ENCODE data around the gene VPS16.
"Not testable (repeated sequence)": the region's sequence is repeated elsewhere in the genome, so short reads cannot be mapped to it uniquely, and the experiment has no call there.

Gene VPS16

GRCh38 chr20:2799688-2800520 lies 40.6 kb upstream of the VPS16 start:
- DNase-seq (ENCODE audit: low read depth), result peak; percentile 6
- Histone ChIP-seq H3K36me3 (ENCODE audit: control insufficient read depth, insufficient read depth, low read length, severe bottlenecking) (no peaks in the 10 kb centered on the region), H3K4me3 (ENCODE audit: low read length) (peak overlapping the region; percentile 78), H3K4me1 (ENCODE audit: control insufficient read depth, insufficient read depth, low read length) (peaks cover 21% of the 10 kb centered on the region), H3K27me3 (replicated peaks; ENCODE audit: control insufficient read depth, insufficient read depth, low read length) (peaks cover 22% of the 10 kb centered on the region), H3K9ac (ENCODE audit: low read length) (peak overlapping the region; percentile 82), H3K9me3 (ENCODE audit: control insufficient read depth, low read length) (no peaks in the 10 kb centered on the region)

- peaks cover 28% of the 10 kb centered on the region for H3K27me3 ChIP-seq (replicated peaks; ENCODE audit: control insufficient read depth, insufficient read depth, low read length)
- DNase-seq (ENCODE audit: low read depth), result peak; percentile 6
- H3K9me3 ChIP-seq (ENCODE audit: control insufficient read depth, low read length), result no peaks in the 10 kb centered on the region
- H3K4me3 ChIP-seq (ENCODE audit: low read length), result peak within 1 kb of the TSS; percentile 78
- peak within 1 kb of the TSS; percentile 82 for H3K9ac ChIP-seq (ENCODE audit: low read length)
- peaks cover 27% of the 10 kb centered on the region for H3K4me1 ChIP-seq (ENCODE audit: control insufficient read depth, insufficient read depth, low read length)
- no peaks in the 10 kb centered on the region for H3K36me3 ChIP-seq (ENCODE audit: control insufficient read depth, insufficient read depth, low read length, severe bottlenecking)
Observed at GRCh38 chr20:2800521-2801285, 39.8 kb upstream of the VPS16 start, which contains the start of gene CPXM1. TSS of gene CPXM1 (minus strand) at chr20:2800627. CDS start at chr20:2800572, 55 bp downstream.

- H3K9me3 ChIP-seq (ENCODE audit: control insufficient read depth, low read length), result no peaks in the 10 kb centered on the region
- no peak overlapping the region for H3K9ac ChIP-seq (ENCODE audit: low read length)
- peaks cover 27% of the 10 kb centered on the region for H3K4me1 ChIP-seq (ENCODE audit: control insufficient read depth, insufficient read depth, low read length)
- H3K27me3 ChIP-seq (replicated peaks; ENCODE audit: control insufficient read depth, insufficient read depth, low read length), result peaks cover 34% of the 10 kb centered on the region
- H3K4me3 ChIP-seq (ENCODE audit: low read length), result no peak overlapping the region
- no peak for DNase-seq (ENCODE audit: low read depth)
- no peaks in the 10 kb centered on the region for H3K36me3 ChIP-seq (ENCODE audit: control insufficient read depth, insufficient read depth, low read length, severe bottlenecking)
Observed at GRCh38 chr20:2801286-2801728, 39.2 kb upstream of the VPS16 start.

- Histone ChIP-seq H3K9me3 (ENCODE audit: control insufficient read depth, low read length) (no peaks in the 10 kb centered on the region), H3K27me3 (replicated peaks; ENCODE audit: control insufficient read depth, insufficient read depth, low read length) (peaks cover 47% of the 10 kb centered on the region), H3K4me3 (ENCODE audit: low read length) (no peak overlapping the region), H3K4me1 (ENCODE audit: control insufficient read depth, insufficient read depth, low read length) (peaks cover 20% of the 10 kb centered on the region), H3K9ac (ENCODE audit: low read length) (no peak overlapping the region), H3K36me3 (ENCODE audit: control insufficient read depth, insufficient read depth, low read length, severe bottlenecking) (no peaks in the 10 kb centered on the region)
- DNase-seq (ENCODE audit: low read depth), result no peak
Observed at GRCh38 chr20:2804041-2804828, 36.3 kb upstream of the VPS16 start.

GRCh38 chr20:2804852-2805688 lies 35.5 kb upstream of the VPS16 start:
- peaks cover 47% of the 10 kb centered on the region for H3K27me3 ChIP-seq (replicated peaks; ENCODE audit: control insufficient read depth, insufficient read depth, low read length)
- H3K4me1 ChIP-seq (ENCODE audit: control insufficient read depth, insufficient read depth, low read length), result peaks cover 15% of the 10 kb centered on the region
- peak; percentile 22 for DNase-seq (ENCODE audit: low read depth)
- H3K4me3 ChIP-seq (ENCODE audit: low read length), result no peak overlapping the region
- no peaks in the 10 kb centered on the region for H3K9me3 ChIP-seq (ENCODE audit: control insufficient read depth, low read length)
- no peaks in the 10 kb centered on the region for H3K36me3 ChIP-seq (ENCODE audit: control insufficient read depth, insufficient read depth, low read length, severe bottlenecking)
- H3K9ac ChIP-seq (ENCODE audit: low read length), result no peak overlapping the region

DNA sequence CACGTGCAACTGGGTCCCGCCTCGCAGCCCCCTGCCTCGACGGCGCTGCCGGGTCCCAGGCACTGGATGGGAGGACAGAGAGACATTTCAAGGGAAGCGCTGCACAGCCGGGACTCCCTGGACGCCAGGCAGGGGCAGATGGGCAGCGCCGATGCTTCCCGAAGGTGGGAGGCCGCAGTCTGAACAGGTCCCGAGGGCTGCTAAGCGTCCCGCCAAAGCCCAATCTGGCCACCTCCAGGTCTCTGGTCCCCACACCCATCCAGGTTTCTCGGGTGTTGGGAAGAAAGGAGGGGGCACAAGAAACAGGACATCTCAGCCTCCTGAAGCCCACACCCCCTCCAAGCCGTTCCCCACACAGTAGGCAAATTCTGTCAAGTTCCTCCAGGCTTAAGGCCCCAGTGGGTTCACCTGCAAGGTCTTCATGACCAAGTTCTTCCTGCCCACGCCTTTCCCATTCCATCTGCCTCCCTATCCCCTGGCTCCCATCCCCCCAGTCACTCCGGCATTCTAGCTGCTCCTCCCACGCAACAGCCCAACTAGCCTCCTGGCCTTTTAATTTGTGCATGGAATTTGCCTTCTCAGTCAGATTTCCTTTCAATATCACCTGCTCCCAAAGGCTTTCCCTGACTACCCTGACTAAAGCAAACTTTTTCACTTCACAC lies 34.7 kb upstream of the VPS16 start:
- DNase-seq (ENCODE audit: low read depth), result no peak
- peaks cover 45% of the 10 kb centered on the region for H3K27me3 ChIP-seq (replicated peaks; ENCODE audit: control insufficient read depth, insufficient read depth, low read length)
- H3K4me3 ChIP-seq (ENCODE audit: low read length), result no peak overlapping the region

GRCh38 chr20:2806351-2806701 lies 34.2 kb upstream of the VPS16 start:
- peaks cover 7% of the 10 kb centered on the region for H3K4me1 ChIP-seq (ENCODE audit: control insufficient read depth, insufficient read depth, low read length)
- H3K36me3 ChIP-seq (ENCODE audit: control insufficient read depth, insufficient read depth, low read length, severe bottlenecking), result no peaks in the 10 kb centered on the region
- DNase-seq (ENCODE audit: low read depth), result no peak
- H3K27me3 ChIP-seq (replicated peaks; ENCODE audit: control insufficient read depth, insufficient read depth, low read length), result peaks cover 39% of the 10 kb centered on the region
- H3K4me3 ChIP-seq (ENCODE audit: low read length), result no peak overlapping the region
- H3K9me3 ChIP-seq (ENCODE audit: control insufficient read depth, low read length), result peaks cover 1% of the 10 kb centered on the region
- H3K9ac ChIP-seq (ENCODE audit: low read length), result no peak overlapping the region

More for the DNA sequence above, 34.7 kb upstream of the VPS16 start:
- Histone ChIP-seq H3K9me3 (ENCODE audit: control insufficient read depth, low read length) (no peaks in the 10 kb centered on the region), H3K4me1 (ENCODE audit: control insufficient read depth, insufficient read depth, low read length) (peaks cover 11% of the 10 kb centered on the region), H3K9ac (ENCODE audit: low read length) (no peak overlapping the region), H3K36me3 (ENCODE audit: control insufficient read depth, insufficient read depth, low read length, severe bottlenecking) (no peaks in the 10 kb centered on the region)

- H3K27me3 ChIP-seq (replicated peaks; ENCODE audit: control insufficient read depth, insufficient read depth, low read length), result peaks cover 38% of the 10 kb centered on the region
- no peak overlapping the region for H3K9ac ChIP-seq (ENCODE audit: low read length)
- no peak for DNase-seq (ENCODE audit: low read depth)
- H3K4me1 ChIP-seq (ENCODE audit: control insufficient read depth, insufficient read depth, low read length), result peaks cover 7% of the 10 kb centered on the region
- H3K36me3 ChIP-seq (ENCODE audit: control insufficient read depth, insufficient read depth, low read length, severe bottlenecking), result no peaks in the 10 kb centered on the region
- peaks cover 8% of the 10 kb centered on the region for H3K9me3 ChIP-seq (ENCODE audit: control insufficient read depth, low read length)
- no peak overlapping the region for H3K4me3 ChIP-seq (ENCODE audit: low read length)
Observed at GRCh38 chr20:2807019-2807418, 33.5 kb upstream of the VPS16 start.

DNA sequence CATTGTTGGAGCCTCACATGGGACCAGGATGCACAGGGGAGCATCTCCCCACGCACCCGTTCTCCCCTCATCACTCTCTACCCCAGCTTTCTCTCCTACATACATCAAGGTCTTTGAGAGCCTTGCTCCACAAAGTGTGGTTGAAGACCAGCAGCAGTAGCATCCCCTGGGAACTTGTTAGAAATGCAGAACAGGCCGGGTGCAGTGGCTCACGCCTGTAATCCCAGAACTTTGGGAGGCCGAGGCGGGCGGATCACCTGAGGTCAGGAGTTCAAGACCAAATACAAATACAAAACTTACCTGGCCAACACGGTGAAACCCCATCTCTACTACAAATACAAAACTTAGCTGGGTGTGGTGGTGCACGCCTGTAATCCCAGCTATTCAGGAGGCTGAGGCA lies 32.6 kb upstream of the VPS16 start:
- Histone ChIP-seq H3K27me3 (replicated peaks; ENCODE audit: control insufficient read depth, insufficient read depth, low read length) (peaks cover 35% of the 10 kb centered on the region), H3K9me3 (ENCODE audit: control insufficient read depth, low read length) (peaks cover 14% of the 10 kb centered on the region)
- DNase-seq (ENCODE audit: low read depth); H3K9ac ChIP-seq (ENCODE audit: low read length); H3K36me3 ChIP-seq (ENCODE audit: control insufficient read depth, insufficient read depth, low read length, severe bottlenecking); H3K4me3 ChIP-seq (ENCODE audit: low read length); H3K4me1 ChIP-seq (ENCODE audit: control insufficient read depth, insufficient read depth, low read length): not testable (repeated sequence)

DNA sequence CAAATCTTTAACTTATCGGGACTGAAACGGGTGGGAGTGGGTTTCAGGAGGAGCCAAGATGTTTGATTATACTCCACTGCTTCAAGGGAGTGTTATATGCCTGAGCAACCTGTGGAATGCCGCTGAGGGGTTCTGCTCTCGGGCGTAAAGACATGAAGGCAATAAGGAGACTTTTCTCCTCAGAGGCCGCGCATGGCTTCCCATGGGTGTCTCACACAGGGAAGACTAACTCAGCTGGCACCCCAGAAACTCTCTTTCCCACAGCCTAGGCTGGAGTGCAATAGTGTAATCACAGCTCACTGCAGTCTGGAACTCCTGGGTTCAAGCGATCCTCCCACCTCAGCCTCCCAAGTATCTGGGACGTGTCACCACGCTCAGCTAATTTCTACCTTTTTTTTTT lies 30.9 kb upstream of the VPS16 start:
- Histone ChIP-seq H3K4me1 (ENCODE audit: control insufficient read depth, insufficient read depth, low read length) (peaks cover 18% of the 10 kb centered on the region), H3K9me3 (ENCODE audit: control insufficient read depth, low read length) (peaks cover 14% of the 10 kb centered on the region), H3K27me3 (replicated peaks; ENCODE audit: control insufficient read depth, insufficient read depth, low read length) (peaks cover 29% of the 10 kb centered on the region), H3K36me3 (ENCODE audit: control insufficient read depth, insufficient read depth, low read length, severe bottlenecking) (no peaks in the 10 kb centered on the region), H3K4me3 (ENCODE audit: low read length) (no peak overlapping the region), H3K9ac (ENCODE audit: low read length) (no peak overlapping the region)
- no peak for DNase-seq (ENCODE audit: low read depth)
